Duodenal mucosa (tissue), 2 donors: ENCODE measurements around the gene TBX20.
A peak's percentile ranks its signal among the peaks of the same experiment; 100 is the strongest.

Experiments used
- H3K27ac ChIP-seq: one replicate; pipeline ENCODE4 v1.7.0; 2013; ENCODE audit warnings: low read depth, low read length
- H3K27me3 ChIP-seq, 2 donors: one replicate each; pipeline ENCODE4 v1.7.0; 2013; ENCODE audit warnings: low read length in 2 of 2, control low read depth in 1 of 2; ENCODE audit not compliant: insufficient read depth in 2 of 2, control insufficient read depth in 1 of 2
- H3K36me3 ChIP-seq, 2 donors: one replicate each; pipeline ENCODE4 v1.7.0; 2013; ENCODE audit warnings: low read length in 2 of 2, control low read depth in 1 of 2; ENCODE audit not compliant: insufficient read depth in 2 of 2, control insufficient read depth in 1 of 2
- H3K4me1 ChIP-seq, 2 donors: one replicate each; pipeline ENCODE4 v1.7.0; 2013; ENCODE audit warnings: low read length in 2 of 2, control low read depth in 1 of 2; ENCODE audit not compliant: insufficient read depth in 2 of 2, control insufficient read depth in 1 of 2
- H3K4me3 ChIP-seq, 2 donors: one replicate each; pipeline ENCODE4 v1.7.0; 2013; ENCODE audit warnings: low read length in 2 of 2, low read depth in 1 of 2
- H3K9ac ChIP-seq, 2 donors: one replicate each; pipeline ENCODE4 v1.7.0; 2013; ENCODE audit warnings: low read length in 2 of 2, low read depth in 1 of 2
- H3K9me3 ChIP-seq, 2 donors: one replicate each; pipeline ENCODE4 v1.7.0; 2013; ENCODE audit warnings: low read length in 2 of 2, control low read depth in 1 of 2; ENCODE audit not compliant: control insufficient read depth in 1 of 2

Gene TBX20

GRCh38 chr7:35255443-35256255, 1.7 kb upstream of the TBX20 start:
- Histone ChIP-seq H3K9ac (no peak overlapping the region), H3K27me3 (peaks cover 87 to 94% of the 10 kb centered on the region in 2 donors), H3K36me3 (no peaks in the 10 kb centered on the region), H3K4me1 (peaks cover 0 to 7% of the 10 kb centered on the region in 2 donors), H3K27ac (no peak overlapping the region), H3K9me3 (no peaks in the 10 kb centered on the region), H3K4me3 (no peak overlapping the region)

DNA sequence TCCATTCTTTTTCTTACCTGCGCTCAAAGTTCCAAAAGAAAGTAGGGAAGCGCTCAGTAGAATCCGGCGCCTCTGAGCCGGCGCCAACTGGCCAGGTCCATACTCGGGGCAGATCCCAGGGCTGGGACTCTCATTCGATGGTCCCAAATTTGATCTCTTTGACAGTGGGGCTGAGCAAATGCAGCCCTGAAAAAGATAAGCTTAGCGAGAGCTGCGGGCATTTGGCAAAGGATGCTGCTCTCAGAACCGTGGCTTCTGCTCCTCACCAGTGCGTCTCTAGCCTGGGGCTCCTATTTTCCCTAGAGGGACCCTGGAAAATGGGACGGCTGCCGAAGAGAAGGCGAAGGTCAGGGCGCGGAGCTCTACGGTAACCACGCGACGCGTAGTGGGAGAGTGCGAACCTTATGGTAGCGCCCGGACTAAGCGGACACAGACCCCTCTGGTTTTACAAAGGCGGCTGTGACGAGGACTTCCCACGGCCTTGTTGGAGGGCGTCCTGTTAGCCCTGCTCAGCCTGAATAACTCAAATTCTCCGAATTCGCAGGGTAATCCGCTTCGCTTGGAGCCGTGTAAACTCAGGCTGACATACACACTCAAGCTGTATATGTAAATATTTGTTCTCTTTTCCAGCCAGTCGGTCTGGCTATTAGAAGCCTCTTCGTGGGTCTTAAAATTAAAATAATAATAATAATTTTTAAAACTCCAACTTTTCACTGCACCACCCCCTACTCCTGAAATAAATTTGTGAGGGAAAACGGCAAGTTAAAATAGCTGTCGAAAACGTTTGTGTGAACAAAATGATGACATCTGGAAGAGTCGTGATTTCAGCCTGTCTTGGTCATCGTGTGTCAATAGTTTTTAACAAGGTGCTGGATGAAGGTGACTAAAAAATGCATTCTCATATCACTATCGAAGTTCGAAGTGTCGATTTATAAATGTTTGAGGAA, 869 bp upstream of the TBX20 start:
- H3K9me3 ChIP-seq: no peaks in the 10 kb centered on the region
- no peak overlapping the region for H3K27ac ChIP-seq
- H3K36me3 ChIP-seq: no peaks in the 10 kb centered on the region
- peaks cover 87 to 94% of the 10 kb centered on the region in 2 donors for H3K27me3 ChIP-seq
- H3K4me1 ChIP-seq: peaks cover 0 to 7% of the 10 kb centered on the region in 2 donors
- no peak overlapping the region for H3K9ac ChIP-seq
- peak overlapping the region; percentile 40 to 47 for H3K4me3 ChIP-seq

DNA sequence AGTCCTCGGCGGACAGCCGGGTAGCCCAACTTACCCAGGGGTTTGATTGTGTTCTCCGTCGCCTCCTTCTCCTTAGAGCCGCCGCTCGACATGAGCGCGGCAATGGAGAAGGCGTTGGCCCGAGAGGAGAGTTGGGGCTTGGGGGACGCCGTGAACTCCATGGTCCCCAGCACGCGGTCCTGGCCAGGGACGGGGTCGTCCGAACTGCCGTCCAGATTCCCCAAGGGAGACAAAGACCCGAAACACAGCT, 515 bp downstream of the TBX20 start:
- Histone ChIP-seq H3K27me3 (peaks cover 87 to 94% of the 10 kb centered on the region in 2 donors), H3K27ac (no peak overlapping the region), H3K9me3 (no peaks in the 10 kb centered on the region), H3K4me1 (peaks cover 0 to 7% of the 10 kb centered on the region in 2 donors), H3K36me3 (no peaks in the 10 kb centered on the region), H3K9ac (no peak overlapping the region), H3K4me3 (peak overlapping the region; percentile 47 to 58)

DNA sequence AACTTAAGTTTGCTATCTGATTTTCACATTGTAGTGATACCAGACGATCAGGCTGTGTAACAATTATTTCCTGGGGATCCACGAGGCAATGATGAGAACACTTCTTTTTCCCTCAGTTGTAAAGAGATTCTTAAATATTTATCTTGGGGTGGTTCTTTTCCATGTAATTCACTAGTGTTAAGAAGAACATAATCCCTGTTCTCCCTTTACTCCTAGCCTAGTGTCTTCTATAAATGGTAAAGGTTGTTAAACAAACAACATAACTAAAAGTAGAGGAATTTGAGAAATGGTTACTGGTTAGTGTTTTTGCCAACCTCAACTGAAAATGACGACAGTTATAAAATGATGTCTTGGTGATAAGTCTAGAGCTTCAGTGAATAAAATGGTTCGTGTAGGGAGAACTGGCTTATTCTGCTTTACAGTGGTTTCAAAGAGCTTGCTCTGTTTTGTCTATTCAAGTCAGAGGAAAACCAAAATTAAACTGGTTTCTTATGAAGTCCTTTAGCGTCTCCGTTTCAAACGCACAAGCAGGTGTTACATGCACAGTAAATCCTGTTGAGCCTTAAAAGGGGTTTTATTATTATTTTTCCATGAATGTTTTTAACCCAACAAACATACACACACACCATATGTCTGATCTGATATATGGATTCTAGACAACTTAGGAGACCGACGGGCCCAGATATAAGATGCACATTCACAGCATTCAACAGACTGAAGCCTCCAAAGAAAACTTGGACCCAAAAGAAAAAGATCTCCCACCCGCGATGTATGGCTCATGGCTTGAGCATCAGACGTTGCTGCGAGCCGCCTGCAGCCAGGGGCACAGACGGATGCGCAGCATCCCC, 1.1 kb downstream of the TBX20 start:
- H3K9ac ChIP-seq: no peak overlapping the region
- no peaks in the 10 kb centered on the region for H3K36me3 ChIP-seq
- H3K4me3 ChIP-seq: peak overlapping the region; percentile 47 to 58
- peaks cover 0 to 7% of the 10 kb centered on the region in 2 donors for H3K4me1 ChIP-seq
- no peak overlapping the region for H3K27ac ChIP-seq
- H3K27me3 ChIP-seq: peaks cover 82 to 94% of the 10 kb centered on the region in 2 donors
- H3K9me3 ChIP-seq: no peaks in the 10 kb centered on the region

DNA sequence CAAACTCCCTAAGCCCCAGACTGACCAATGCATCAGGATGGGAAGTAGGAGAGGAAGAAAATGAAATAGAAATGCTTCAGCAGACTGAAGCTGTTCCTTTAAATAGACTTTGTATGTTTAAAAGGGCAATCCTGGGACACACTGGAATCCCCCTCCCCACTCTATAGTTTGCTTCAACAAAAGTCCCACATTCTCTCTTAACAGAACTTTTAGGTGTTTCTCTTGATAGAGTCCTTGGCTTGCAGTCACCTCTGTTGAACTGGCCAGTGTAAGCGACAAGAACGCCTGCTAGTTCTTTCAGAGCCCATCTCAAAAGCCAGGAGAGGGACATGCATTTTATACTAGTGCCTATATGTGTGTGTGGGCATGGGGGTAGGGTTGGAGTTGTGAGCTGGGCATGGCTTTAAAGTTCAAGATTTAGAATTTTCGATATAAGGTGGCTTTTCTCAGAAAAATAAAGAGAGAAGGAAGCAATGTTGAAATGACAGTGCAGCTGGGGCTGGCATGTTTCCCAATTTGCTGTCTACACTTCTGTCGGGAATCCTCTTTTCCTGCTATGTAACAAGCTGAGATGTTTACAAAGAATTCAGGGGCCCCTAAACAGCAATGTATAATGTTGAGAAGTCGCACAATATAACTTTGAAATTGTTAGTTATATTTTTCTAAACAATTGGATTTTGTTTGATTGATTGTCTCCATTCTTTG, 2.1 kb downstream of the TBX20 start:
- Histone ChIP-seq H3K27ac (no peak overlapping the region), H3K36me3 (no peaks in the 10 kb centered on the region), H3K9me3 (no peaks in the 10 kb centered on the region), H3K4me1 (peaks cover 0 to 7% of the 10 kb centered on the region in 2 donors), H3K27me3 (peaks cover 73 to 90% of the 10 kb centered on the region in 2 donors), H3K9ac (no peak overlapping the region), H3K4me3 (no peak overlapping the region)

GRCh38 chr7:35250941-35251340, 3.0 kb downstream of the TBX20 start:
- H3K4me3 ChIP-seq: no peak overlapping the region

DNA sequence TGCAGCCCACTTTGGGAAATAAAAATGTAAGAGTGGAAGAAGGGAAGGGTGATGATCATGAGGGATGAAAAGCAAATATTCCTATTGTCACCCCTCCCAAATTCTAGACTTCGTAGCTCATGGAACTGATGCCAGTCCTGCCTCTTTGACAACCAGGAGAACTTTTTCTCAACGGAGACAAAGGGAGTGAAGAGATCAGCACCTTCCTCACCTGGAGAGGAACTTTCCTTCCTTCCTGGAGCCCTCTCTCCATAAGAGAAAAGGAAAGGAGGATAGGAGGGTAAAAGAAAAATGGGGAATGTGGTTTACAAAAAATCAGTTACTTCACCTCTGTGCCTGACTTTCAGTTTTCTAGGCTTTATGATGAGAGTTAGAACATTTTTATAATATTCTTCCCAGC, 3.4 kb downstream of the TBX20 start:
- no peaks in the 10 kb centered on the region for H3K36me3 ChIP-seq
- H3K27me3 ChIP-seq: peaks cover 62 to 81% of the 10 kb centered on the region in 2 donors
- H3K9ac ChIP-seq: no peak overlapping the region
- H3K27ac ChIP-seq: no peak overlapping the region
- H3K9me3 ChIP-seq: no peaks in the 10 kb centered on the region
- no peak overlapping the region for H3K4me3 ChIP-seq
- peaks cover 0 to 7% of the 10 kb centered on the region in 2 donors for H3K4me1 ChIP-seq

More at GRCh38 chr7:35250941-35251340, 3.0 kb downstream of the TBX20 start:
- Histone ChIP-seq H3K36me3 (no peaks in the 10 kb centered on the region), H3K27me3 (peaks cover 65 to 86% of the 10 kb centered on the region in 2 donors), H3K4me1 (peaks cover 0 to 7% of the 10 kb centered on the region in 2 donors), H3K9me3 (no peaks in the 10 kb centered on the region), H3K27ac (no peak overlapping the region), H3K9ac (no peak overlapping the region)

GRCh38 chr7:35249537-35249907, 4.4 kb downstream of the TBX20 start:
- peaks cover 0 to 7% of the 10 kb centered on the region in 2 donors for H3K4me1 ChIP-seq
- peaks cover 54 to 73% of the 10 kb centered on the region in 2 donors for H3K27me3 ChIP-seq
- no peak overlapping the region for H3K9ac ChIP-seq
- no peak overlapping the region for H3K4me3 ChIP-seq
- no peak overlapping the region for H3K27ac ChIP-seq
- no peaks in the 10 kb centered on the region for H3K9me3 ChIP-seq
- H3K36me3 ChIP-seq: no peaks in the 10 kb centered on the region
